GM12878 (cell line): ENCODE results near the gene AFMID. TPM values are rescaled to one million over a fixed set of nuclear protein-coding genes. Genes with fewer than 3 reads are reported as not detected.

Source experiments
- ATAC-seq: fragments of 200-7000 bp; cut with Tn5 transposase; 3 replicates; pipeline ENCODE4 v1.9.1; 2020; ENCODE audit warnings: mild to moderate bottlenecking, moderate library complexity
- BruUV-seq: library from RNA; stranded (reverse); fragments of 400-500 nt; replicated peaks from 2 replicates; lab custom pipeline; 2021; lab: Mats Ljungman, UMichigan
- CTCF ChIA-PET: fragments of 300-600 bp; sonication (Branson Sonifier 250); formaldehyde crosslinking; extraction: SDS; loops from one replicate; lab custom pipeline; 2021; ENCODE audit warnings: inconsistent platforms; lab: Yijun Ruan, JAX
- POLR2A ChIA-PET: fragments of 350-600 bp; formaldehyde crosslinking; extraction: SDS; loops from one replicate; lab custom pipeline; 2021; ENCODE audit warnings: inconsistent platforms; lab: Charles Lee
- RAD21 ChIA-PET: fragments of 300-600 bp; sonication (Branson Sonifier 250); formaldehyde crosslinking; loops from one replicate; lab custom pipeline; 2023; ENCODE audit warnings: antibody characterized with exemption; ENCODE audit not compliant: unreplicated experiment; lab: Charles Lee
- SMC1A ChIA-PET: fragments of 300-600 bp; sonication (Branson Sonifier 250); formaldehyde crosslinking; loops from one replicate; lab custom pipeline; 2023; ENCODE audit not compliant: unreplicated experiment, uncharacterized antibody; lab: Charles Lee
- DNase-seq: peaks from one replicate; pipeline ENCODE4 v3.0.0-alpha.2; 2011; ENCODE audit warnings: low read depth, low spot score
- FAIRE-seq: peaks from 3 replicates; lab custom pipeline; 2011; peaks lifted over from hg19 to GRCh38; lab: Jason Lieb, UNC
- H2AFZ ChIP-seq: 2 replicates; pipeline ENCODE4 v1.6.0; 2011; ENCODE audit warnings: low read depth, low read length, control low read depth; ENCODE audit not compliant: control insufficient read depth
- H3K27ac ChIP-seq: 2 replicates; pipeline ENCODE4 v1.5.1; 2011; ENCODE audit warnings: control low read depth; ENCODE audit not compliant: control insufficient read depth, insufficient read depth
- H3K27me3 ChIP-seq, 2 experiments: replicated peaks in 1 of 2; 2 replicates each; pipeline versions ENCODE4 v1.6.0 to v1.6.1; 2011; ENCODE audit warnings: low read length in 1 of 2; ENCODE audit not compliant: control insufficient read depth in 2 of 2, insufficient read depth in 2 of 2
- H3K36me3 ChIP-seq, 2 experiments: 2 replicates each; pipeline ENCODE4 v1.5.1; 2011; ENCODE audit warnings: low read length in 1 of 2; ENCODE audit not compliant: control insufficient read depth in 2 of 2, insufficient read depth in 2 of 2
- H3K4me1 ChIP-seq: 2 replicates; pipeline ENCODE4 v1.6.1; 2011; ENCODE audit warnings: mild to moderate bottlenecking, low read length, moderate library complexity, mixed read lengths; ENCODE audit not compliant: control insufficient read depth, insufficient read depth
- H3K4me2 ChIP-seq: 2 replicates; pipeline ENCODE4 v1.6.0; 2011; ENCODE audit warnings: control low read depth; ENCODE audit not compliant: control insufficient read depth, insufficient read depth
- H3K4me3 ChIP-seq: fragments of 200-600 bp; sonication (generic); 2 replicates; pipeline ENCODE4 v1.5.1; 2016
- H3K79me2 ChIP-seq: 2 replicates; pipeline ENCODE4 v1.6.0; 2011; ENCODE audit warnings: low read length; ENCODE audit not compliant: control insufficient read depth, insufficient read depth
- H3K9ac ChIP-seq: 2 replicates; pipeline ENCODE4 v1.8.0; 2011; ENCODE audit warnings: low read length, control low read depth, mixed read lengths; ENCODE audit not compliant: control insufficient read depth, insufficient read depth
- H3K9me3 ChIP-seq: replicated peaks from 3 replicates; pipeline ENCODE4 v1.5.1; 2011; ENCODE audit warnings: mild to moderate bottlenecking, low read length; ENCODE audit not compliant: control insufficient read depth, insufficient read depth
- H4K20me1 ChIP-seq: 2 replicates; pipeline ENCODE4 v1.6.0; 2011; ENCODE audit not compliant: control insufficient read depth, insufficient read depth
- DPF2 ChIP-seq: fragments of 450-650 bp; IDR thresholded peaks from 2 replicates; pipeline ENCODE4 v1.6.1; 2017; ENCODE audit warnings: mild to moderate bottlenecking
- MTA3 ChIP-seq: IDR thresholded peaks from 2 replicates; pipeline ENCODE4 v1.6.1; 2012; ENCODE audit warnings: low read length, inconsistent platforms, borderline replicate concordance
- NKRF ChIP-seq: fragments of 450-650 bp; conservative IDR thresholded peaks from 2 replicates; pipeline ENCODE4 v1.6.1; 2017; ENCODE audit warnings: mild to moderate bottlenecking, moderate library complexity
- NRF1 ChIP-seq: conservative IDR thresholded peaks from 2 replicates; pipeline ENCODE4 v1.6.1; 2011; ENCODE audit warnings: mild to moderate bottlenecking, low read depth, low read length, improper control_type of control experiment
- PAX5 ChIP-seq: IDR thresholded peaks from 2 replicates; pipeline ENCODE4 v1.6.1; 2011; ENCODE audit warnings: low read depth, low read length, borderline replicate concordance
- RELA ChIP-seq: fragments of 450-650 bp; IDR thresholded peaks from 2 replicates; pipeline ENCODE4 v1.8.0; 2014; ENCODE audit warnings: borderline replicate concordance; ENCODE audit not compliant: partially characterized antibody
- WGBS: methylation state at CpG from one replicate; pipeline ENCODE4 v1.1.6; 2016; ENCODE audit warnings: low lambda C conversion rate; ENCODE audit not compliant: insufficient replicate concordance, insufficient coverage; ENCODE audit errors: missing lambda C conversion rate; 5-methylcytosine and 5-hydroxymethylcytosine counted together
- in situ Hi-C: fragments of 300-500 bp; cut with MboI; formaldehyde crosslinking; loops from 9 replicates; pipeline ENCODE4 v1.14.3; 2018; ENCODE audit warnings: mixed read lengths
- intact Hi-C: fragments of 100-400 bp; cut with micrococcal nuclease; formaldehyde crosslinking; loops from one replicate; pipeline ENCODE4 v1.14.2; 2022; ENCODE audit not compliant: unreplicated experiment
- polyA plus RNA-seq, 11 experiments: library from polyadenylated mRNA; depleted of rRNA in 4 of 11; unstranded in 6 of 11; stranded (reverse) in 5 of 11; fragments of >200 nt; fragmentation: Nextera tagmentation in 4 of 11; fragmentation: Illumina TruSeq in 1 of 11; extraction: Ambion mirVana in 4 of 11; extraction: Trizol in 1 of 11; gene quantifications; 1 replicate in 1 of 11; 2 replicates in 10 of 11; pipeline versions ENCODE4 v1.2.1 to v1.2.3, GENCODE V29; 2011 to 2016; ENCODE audit warnings: inconsistent platforms in 2 of 11, missing spikeins in 2 of 11, low read depth in 1 of 11
- total RNA-seq, 4 experiments: library from RNA; depleted of rRNA in 3 of 4; stranded (reverse); fragments of >200 nt in 3 of 4; fragmentation: Illumina TruSeq in 1 of 4; extraction: Trizol in 1 of 4; gene quantifications; 2 replicates each; pipeline versions ENCODE4 v1.2.1 to v1.2.3, GENCODE V29; 2013 to 2021
- TF ChIP-seq, protein P1 (sequence below): IDR thresholded peaks from 2 replicates; pipeline ENCODE4 v1.6.1; 2012; ENCODE audit warnings: improper control_type of control experiment, low read depth, low read length; ENCODE audit not compliant: insufficient replicate concordance

Gene AFMID
- total and polyA plus RNA-seq, 10 of the 15 experiments (the other 5 are each of a cell fraction or from before 2014, with no cell fraction given) = 36.1 to 98.8 (median 51.6) TPM

- CTCF ChIA-PET = interaction anchor here (0.9 to 1.5 kb wide), 3 partner anchors 24 to 207 kb away, joined by 3 to 5 read pairs (median 4); no protein-coding TSS in a partner anchor
- Histone ChIP-seq H3K36me3 (peaks cover 7 to 16% of the 10 kb centered on the region in 2 experiments; a peak in 3 of 4 replicates), H3K27ac (no peak overlapping the region), H2AFZ (no peak overlapping the region), H3K4me3 (no peak overlapping the region), H3K4me2 (no peak overlapping the region), H3K4me1 (no peaks in the 10 kb centered on the region), H3K79me2 (no peaks in the 10 kb centered on the region), H4K20me1 (no peaks in the 10 kb centered on the region), H3K9ac (no peak overlapping the region), H3K27me3 (peaks cover 3 to 4% of the 10 kb centered on the region in 2 experiments; a peak in 2 of 4 replicates), H3K9me3 (no peaks in the 10 kb centered on the region)
- BruUV-seq = no TSS peak
- SMC1A ChIA-PET = interaction anchor here (0.9 kb wide), 1 partner anchor 17 kb away, joined by 3 read pairs; no protein-coding TSS in a partner anchor
- POLR2A ChIA-PET = interaction anchor here (0.6 kb wide), 2 partner anchors 16 kb away, joined by 5 to 6 read pairs; no protein-coding TSS in a partner anchor
- DNase-seq (no peak), ATAC-seq (no peak), FAIRE-seq (no peak)
- RAD21 ChIA-PET = no interaction called here
- intact Hi-C loops = no loop called here
- WGBS = 86% methylated on average over 12 of the region's 12 CpGs
- in situ Hi-C loops = no loop called here
- TF ChIP-seq NKRF (no peak), RELA (no peak), MTA3 (no peak), DPF2 (0 out of 2 replicates have a peak, but pooled peaks have one; percentile 37), PAX5 (no peak), NRF1 (no peak)
- TF ChIP-seq, protein P1, sequence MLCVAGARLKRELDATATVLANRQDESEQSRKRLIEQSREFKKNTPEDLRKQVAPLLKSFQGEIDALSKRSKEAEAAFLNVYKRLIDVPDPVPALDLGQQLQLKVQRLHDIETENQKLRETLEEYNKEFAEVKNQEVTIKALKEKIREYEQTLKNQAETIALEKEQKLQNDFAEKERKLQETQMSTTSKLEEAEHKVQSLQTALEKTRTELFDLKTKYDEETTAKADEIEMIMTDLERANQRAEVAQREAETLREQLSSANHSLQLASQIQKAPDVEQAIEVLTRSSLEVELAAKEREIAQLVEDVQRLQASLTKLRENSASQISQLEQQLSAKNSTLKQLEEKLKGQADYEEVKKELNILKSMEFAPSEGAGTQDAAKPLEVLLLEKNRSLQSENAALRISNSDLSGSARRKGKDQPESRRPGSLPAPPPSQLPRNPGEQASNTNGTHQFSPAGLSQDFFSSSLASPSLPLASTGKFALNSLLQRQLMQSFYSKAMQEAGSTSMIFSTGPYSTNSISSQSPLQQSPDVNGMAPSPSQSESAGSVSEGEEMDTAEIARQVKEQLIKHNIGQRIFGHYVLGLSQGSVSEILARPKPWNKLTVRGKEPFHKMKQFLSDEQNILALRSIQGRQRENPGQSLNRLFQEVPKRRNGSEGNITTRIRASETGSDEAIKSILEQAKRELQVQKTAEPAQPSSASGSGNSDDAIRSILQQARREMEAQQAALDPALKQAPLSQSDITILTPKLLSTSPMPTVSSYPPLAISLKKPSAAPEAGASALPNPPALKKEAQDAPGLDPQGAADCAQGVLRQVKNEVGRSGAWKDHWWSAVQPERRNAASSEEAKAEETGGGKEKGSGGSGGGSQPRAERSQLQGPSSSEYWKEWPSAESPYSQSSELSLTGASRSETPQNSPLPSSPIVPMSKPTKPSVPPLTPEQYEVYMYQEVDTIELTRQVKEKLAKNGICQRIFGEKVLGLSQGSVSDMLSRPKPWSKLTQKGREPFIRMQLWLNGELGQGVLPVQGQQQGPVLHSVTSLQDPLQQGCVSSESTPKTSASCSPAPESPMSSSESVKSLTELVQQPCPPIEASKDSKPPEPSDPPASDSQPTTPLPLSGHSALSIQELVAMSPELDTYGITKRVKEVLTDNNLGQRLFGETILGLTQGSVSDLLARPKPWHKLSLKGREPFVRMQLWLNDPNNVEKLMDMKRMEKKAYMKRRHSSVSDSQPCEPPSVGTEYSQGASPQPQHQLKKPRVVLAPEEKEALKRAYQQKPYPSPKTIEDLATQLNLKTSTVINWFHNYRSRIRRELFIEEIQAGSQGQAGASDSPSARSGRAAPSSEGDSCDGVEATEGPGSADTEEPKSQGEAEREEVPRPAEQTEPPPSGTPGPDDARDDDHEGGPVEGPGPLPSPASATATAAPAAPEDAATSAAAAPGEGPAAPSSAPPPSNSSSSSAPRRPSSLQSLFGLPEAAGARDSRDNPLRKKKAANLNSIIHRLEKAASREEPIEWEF = no peak
Observed at GRCh38 chr17:78226055-78226758, 39.0 kb downstream of the AFMID start.
